IMR-90 (cell line): ENCODE data around the gene TNFRSF21. TPM values are rescaled to one million over a fixed set of nuclear protein-coding genes. Genes with fewer than 3 reads are reported as not detected.
A peak's percentile ranks its signal among the peaks of the same experiment; 100 is the strongest.

Experiments used
- ATAC-seq: fragments of 200-7000 bp; cut with Tn5 transposase; 2 replicates; pipeline ENCODE4 v1.9.1; 2020; ENCODE audit warnings: low read depth, mild to moderate bottlenecking, moderate library complexity
- BruUV-seq: library from RNA; stranded (reverse); fragments of 400-500 nt; replicated peaks from 2 replicates; lab custom pipeline; 2021; lab: Mats Ljungman, UMichigan
- CTCF ChIA-PET: fragments of 300-600 bp; formaldehyde crosslinking; extraction: SDS; loops from one replicate; lab custom pipeline; 2021; ENCODE audit warnings: antibody characterized with exemption; lab: Yijun Ruan, JAX
- POLR2A ChIA-PET: fragments of 300-600 bp; sonication (Branson Sonifier 250); formaldehyde crosslinking; loops from one replicate; lab custom pipeline; 2022; ENCODE audit warnings: antibody characterized with exemption; ENCODE audit not compliant: unreplicated experiment; lab: Charles Lee
- DNase-seq: peaks from one replicate; pipeline ENCODE4 v3.0.0; 2013
- H2AFZ ChIP-seq: replicated peaks from 2 replicates; pipeline ENCODE3; 2013; ENCODE audit warnings: low read length, mild to moderate bottlenecking; ENCODE audit not compliant: poor library complexity
- H2AK5ac ChIP-seq: 2 replicates; pipeline ENCODE4 v1.6.1; 2013; ENCODE audit warnings: low read depth, low read length, inconsistent platforms
- H2AK9ac ChIP-seq: replicated peaks from 2 replicates; pipeline ENCODE3; 2013; ENCODE audit warnings: mild to moderate bottlenecking, low read depth, low read length, moderate library complexity; ENCODE audit not compliant: poor library complexity
- H2BK120ac ChIP-seq: 2 replicates; pipeline ENCODE4 v1.6.1; 2013; ENCODE audit warnings: low read depth, low read length, inconsistent platforms
- H2BK15ac ChIP-seq: 3 replicates; pipeline ENCODE4 v1.6.1; 2013; ENCODE audit warnings: low read depth, low read length, inconsistent platforms
- H2BK20ac ChIP-seq: 2 replicates; pipeline ENCODE4 v1.6.1; 2013; ENCODE audit warnings: low read depth, mild to moderate bottlenecking, inconsistent platforms, low read length, moderate library complexity
- H2BK5ac ChIP-seq: 2 replicates; pipeline ENCODE4 v1.6.1; 2013; ENCODE audit warnings: mild to moderate bottlenecking, low read depth, low read length, inconsistent platforms; ENCODE audit not compliant: poor library complexity, severe bottlenecking
- H3K14ac ChIP-seq: replicated peaks from 2 replicates; pipeline ENCODE4 v1.6.1; 2013; ENCODE audit warnings: low read depth, low read length, inconsistent platforms
- H3K18ac ChIP-seq: 2 replicates; pipeline ENCODE4 v1.6.1; 2013; ENCODE audit warnings: low read depth, low read length, control low read depth
- H3K23ac ChIP-seq: 2 replicates; pipeline ENCODE4 v1.6.1; 2013; ENCODE audit warnings: low read depth, low read length, inconsistent platforms
- H3K27ac ChIP-seq: 2 replicates; pipeline ENCODE4 v1.5.1; 2013; ENCODE audit warnings: mild to moderate bottlenecking, control low read depth, low read length; ENCODE audit not compliant: insufficient read depth
- H3K27me3 ChIP-seq: 2 replicates; pipeline ENCODE4 v1.6.1; 2013; ENCODE audit warnings: low read length; ENCODE audit not compliant: control insufficient read depth, insufficient read depth
- H3K36me3 ChIP-seq: 2 replicates; pipeline ENCODE4 v1.6.1; 2013; ENCODE audit warnings: low read length, mixed read lengths; ENCODE audit not compliant: control insufficient read depth, insufficient read depth
- H3K4ac ChIP-seq: 2 replicates; pipeline ENCODE4 v1.6.1; 2013; ENCODE audit warnings: low read depth, low read length, inconsistent platforms
- H3K4me1 ChIP-seq: 2 replicates; pipeline ENCODE4 v1.6.1; 2013; ENCODE audit warnings: low read length, mixed read lengths; ENCODE audit not compliant: control insufficient read depth, insufficient read depth
- H3K4me2 ChIP-seq: 2 replicates; pipeline ENCODE4 v1.6.1; 2013; ENCODE audit warnings: low read depth, mild to moderate bottlenecking, control low read depth, low read length, moderate library complexity
- H3K4me3 ChIP-seq: 2 replicates; pipeline ENCODE4 v1.5.1; 2013; ENCODE audit warnings: low read depth, mild to moderate bottlenecking, control low read depth, low read length, moderate library complexity; ENCODE audit not compliant: insufficient read depth
- H3K56ac ChIP-seq: 2 replicates; pipeline ENCODE4 v1.6.1; 2013; ENCODE audit warnings: low read length, inconsistent platforms; ENCODE audit not compliant: insufficient read depth; ENCODE audit errors: extremely low read depth
- H3K79me1 ChIP-seq, 2 experiments: 2 replicates each; pipeline ENCODE4 v1.6.1; 2013; ENCODE audit warnings: low read length in 2 of 2, inconsistent platforms in 1 of 2, low read depth in 1 of 2
- H3K9ac ChIP-seq: 2 replicates; pipeline ENCODE4 v1.6.1; 2013; ENCODE audit warnings: low read depth, low read length, control low read depth
- H3K9me1 ChIP-seq: 2 replicates; pipeline ENCODE4 v1.6.1; 2013; ENCODE audit warnings: low read length, inconsistent platforms; ENCODE audit not compliant: insufficient read depth
- H3K9me3 ChIP-seq: 2 replicates; pipeline ENCODE4 v1.6.1; 2013; ENCODE audit warnings: low read length; ENCODE audit not compliant: control insufficient read depth, insufficient read depth
- H4K20me1 ChIP-seq: 2 replicates; pipeline ENCODE4 v1.6.1; 2013; ENCODE audit warnings: low read length, inconsistent platforms; ENCODE audit not compliant: insufficient read depth
- H4K5ac ChIP-seq: 2 replicates; pipeline ENCODE4 v1.6.1; 2013; ENCODE audit warnings: mild to moderate bottlenecking, low read depth, low read length, control low read depth
- H4K8ac ChIP-seq, 2 experiments: 2 replicates each; pipeline ENCODE4 v1.6.1; 2013; ENCODE audit warnings: low read depth in 2 of 2, low read length in 2 of 2, control low read depth in 1 of 2, inconsistent platforms in 1 of 2
- H4K91ac ChIP-seq: 2 replicates; pipeline ENCODE4 v1.6.1; 2013; ENCODE audit warnings: low read depth, low read length, inconsistent platforms; ENCODE audit not compliant: insufficient read depth
- BHLHE40 ChIP-seq: fragments of 150-350 bp; IDR thresholded peaks from 2 replicates; pipeline ENCODE4 v1.6.1; 2016; ENCODE audit warnings: mild to moderate bottlenecking, low read depth, low read length
- CHD1 ChIP-seq: IDR thresholded peaks from 2 replicates; pipeline ENCODE4 v1.6.1; 2012; ENCODE audit warnings: low read depth, low read length, improper control_type of control experiment
- FOS ChIP-seq: fragments of 150-350 bp; IDR thresholded peaks from 2 replicates; pipeline ENCODE4 v1.6.1; 2016; ENCODE audit warnings: low read depth, low read length
- MAZ ChIP-seq: IDR thresholded peaks from 2 replicates; pipeline ENCODE4 v1.6.1; 2012; ENCODE audit warnings: low read depth, mild to moderate bottlenecking, low read length, improper control_type of control experiment, moderate library complexity, borderline replicate concordance
- RCOR1 ChIP-seq: IDR thresholded peaks from 2 replicates; pipeline ENCODE4 v1.6.1; 2012; ENCODE audit warnings: mild to moderate bottlenecking, low read length, improper control_type of control experiment; ENCODE audit not compliant: insufficient replicate concordance
- WGBS, 2 experiments: methylation state at CpG; one replicate each; pipeline versions ENCODE4 v1.1.5 to v1.1.7; 2013; ENCODE audit warnings: missing lambda C conversion rate in 2 of 2; ENCODE audit not compliant: insufficient read length in 1 of 2; ENCODE audit errors: extremely low coverage in 2 of 2; 5-methylcytosine and 5-hydroxymethylcytosine counted together
- dilution Hi-C: fragments of 300-500 bp; cut with HindIII; formaldehyde crosslinking; loops from one replicate; pipeline ENCODE4 v1.14.3; 2018; ENCODE audit warnings: low sequenced_read_pairs; ENCODE audit not compliant: unreplicated experiment
- in situ Hi-C: fragments of 300-500 bp; cut with MboI; formaldehyde crosslinking; loops from 3 replicates; pipeline ENCODE4 v1.14.3; 2019; ENCODE audit warnings: low sequenced_read_pairs, inconsistent platforms, mixed read lengths
- intact Hi-C: fragments of 100-400 bp; cut with micrococcal nuclease; formaldehyde crosslinking; loops from 2 replicates; pipeline ENCODE4 v1.10.0; 2022
- polyA plus RNA-seq, 3 experiments: library from polyadenylated mRNA; depleted of rRNA; stranded (reverse); fragments of >200 nt; gene quantifications; 2 replicates each; pipeline ENCODE4 v1.2.3, GENCODE V29; 2012; ENCODE audit warnings: low replicate concordance in 1 of 3
- total RNA-seq: library from RNA; depleted of rRNA; stranded (reverse); fragments of >200 nt; gene quantifications from 2 replicates; pipeline ENCODE4 v1.2.3, GENCODE V29; 2012
- TF ChIP-seq, protein P1 (sequence below): conservative IDR thresholded peaks from 2 replicates; pipeline ENCODE4 v1.5.1; 2012; ENCODE audit warnings: mild to moderate bottlenecking, low read depth, low read length, improper control_type of control experiment

The TNFRSF21 gene
- total and polyA plus RNA-seq, 2 of the 4 experiments (the other 2 are of a cell fraction): 2.9 to 6.9 TPM

DNA sequence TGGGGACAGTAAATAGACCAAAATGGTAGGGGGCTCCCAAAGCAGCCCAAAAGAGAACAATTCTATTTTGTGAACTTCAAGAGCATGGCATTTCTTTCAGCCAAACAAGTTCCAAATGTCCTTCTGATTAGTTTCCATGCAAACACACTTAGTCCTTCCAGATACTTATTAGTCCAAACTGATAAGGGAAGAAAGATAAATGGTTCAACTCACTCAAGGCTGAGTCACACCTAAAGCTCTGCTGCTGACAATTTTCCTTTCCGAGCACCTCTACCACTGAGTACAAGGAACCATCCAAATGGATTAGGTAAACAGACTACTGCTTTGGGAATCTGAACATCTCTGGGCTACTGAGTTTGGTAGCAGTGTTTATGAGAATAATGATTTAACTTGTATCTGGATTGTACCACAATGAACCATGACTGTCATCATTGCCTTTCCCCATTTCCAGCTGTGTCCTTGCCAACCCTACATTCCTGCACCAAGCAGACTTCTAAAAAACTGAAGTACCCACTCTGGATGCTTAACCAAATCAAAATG is 71.2 kb downstream of the TNFRSF21 start:
- Histone ChIP-seq H2BK15ac (no peak overlapping the region), H3K79me1 (peaks cover 0 to 4% of the 10 kb centered on the region in 2 experiments; a peak in 1 of 4 replicates), H3K56ac (no peak overlapping the region), H2BK120ac (no peak overlapping the region), H3K23ac (no peak overlapping the region), H3K4ac (no peak overlapping the region), H3K4me2 (no peak overlapping the region), H4K91ac (no peak overlapping the region), H3K18ac (no peak overlapping the region), H3K9ac (no peak overlapping the region), H2AFZ (no peak overlapping the region), H4K5ac (no peak overlapping the region), H4K8ac (no peak overlapping the region), H3K4me3 (no peak overlapping the region), H3K9me3 (no peaks in the 10 kb centered on the region), H3K27me3 (no peaks in the 10 kb centered on the region), H3K9me1 (peaks cover 3% of the 10 kb centered on the region; the same call in 1 of the 2 replicates), H2BK20ac (no peak overlapping the region), H2AK5ac (no peak overlapping the region), H2BK5ac (no peak overlapping the region), H3K27ac (no peak overlapping the region), H3K4me1 (peaks cover 3% of the 10 kb centered on the region; the same call in 1 of the 2 replicates), H3K14ac (no peak overlapping the region), H4K20me1 (no peaks in the 10 kb centered on the region), H3K36me3 (peaks cover 4% of the 10 kb centered on the region), H2AK9ac (no peak overlapping the region)
- in situ Hi-C loops: no loop called here
- ChIA-PET CTCF (interaction anchor here (0.6 to 2.0 kb wide), 2 partner anchors 8 to 10 kb away, joined by 3 to 6 read pairs; no protein-coding TSS in a partner anchor), POLR2A (no interaction called here)
- DNase-seq: peak; percentile 29
- ATAC-seq: no peak
- no CpG with 5 or more reads among the region's 1 CpG for WGBS, 2 experiments
- intact Hi-C loops: no loop called here
- BruUV-seq: no TSS peak
- TF ChIP-seq MAZ (no peak), BHLHE40 (no peak), FOS (no peak), RCOR1 (no peak), CHD1 (no peak)
- TF ChIP-seq, protein P1, sequence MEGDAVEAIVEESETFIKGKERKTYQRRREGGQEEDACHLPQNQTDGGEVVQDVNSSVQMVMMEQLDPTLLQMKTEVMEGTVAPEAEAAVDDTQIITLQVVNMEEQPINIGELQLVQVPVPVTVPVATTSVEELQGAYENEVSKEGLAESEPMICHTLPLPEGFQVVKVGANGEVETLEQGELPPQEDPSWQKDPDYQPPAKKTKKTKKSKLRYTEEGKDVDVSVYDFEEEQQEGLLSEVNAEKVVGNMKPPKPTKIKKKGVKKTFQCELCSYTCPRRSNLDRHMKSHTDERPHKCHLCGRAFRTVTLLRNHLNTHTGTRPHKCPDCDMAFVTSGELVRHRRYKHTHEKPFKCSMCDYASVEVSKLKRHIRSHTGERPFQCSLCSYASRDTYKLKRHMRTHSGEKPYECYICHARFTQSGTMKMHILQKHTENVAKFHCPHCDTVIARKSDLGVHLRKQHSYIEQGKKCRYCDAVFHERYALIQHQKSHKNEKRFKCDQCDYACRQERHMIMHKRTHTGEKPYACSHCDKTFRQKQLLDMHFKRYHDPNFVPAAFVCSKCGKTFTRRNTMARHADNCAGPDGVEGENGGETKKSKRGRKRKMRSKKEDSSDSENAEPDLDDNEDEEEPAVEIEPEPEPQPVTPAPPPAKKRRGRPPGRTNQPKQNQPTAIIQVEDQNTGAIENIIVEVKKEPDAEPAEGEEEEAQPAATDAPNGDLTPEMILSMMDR: no peak
- dilution Hi-C loops: no loop called here
